OCI-LY1 (cell line): ENCODE data around the gene AP1G2.

ENCODE experiments used
- H2AFZ ChIP-seq: fragments of 200-600 bp; sonication (generic), shearing (Covaris generic); 2 replicates; pipeline ENCODE4 v1.6.0; 2014; ENCODE audit warnings: antibody characterized with exemption, mild to moderate bottlenecking, low read length
- H3F3A ChIP-seq: fragments of 200-600 bp; sonication (generic), shearing (Covaris generic); 2 replicates; pipeline ENCODE4 v1.6.0; 2014; ENCODE audit warnings: mild to moderate bottlenecking, antibody characterized with exemption, low read length, moderate library complexity; ENCODE audit not compliant: insufficient read depth
- H3K27ac ChIP-seq: fragments of 200-600 bp; sonication (generic); 2 replicates; pipeline ENCODE4 v1.5.1; 2014; ENCODE audit warnings: low read length, mixed run types, mild to moderate bottlenecking, low read depth; ENCODE audit not compliant: poor library complexity, severe bottlenecking
- H3K27me3 ChIP-seq: fragments of 200-600 bp; sonication (generic); 2 replicates; pipeline ENCODE4 v1.6.0; 2014; ENCODE audit warnings: antibody characterized with exemption, mild to moderate bottlenecking, low read length, moderate library complexity; ENCODE audit not compliant: insufficient read depth
- H3K36me3 ChIP-seq: fragments of 200-600 bp; sonication (generic); 2 replicates; pipeline ENCODE4 v1.6.1; 2014; ENCODE audit warnings: mild to moderate bottlenecking, antibody characterized with exemption, low read length, moderate library complexity, mixed read lengths; ENCODE audit not compliant: insufficient read depth
- H3K4me1 ChIP-seq: fragments of 200-600 bp; sonication (generic); 2 replicates; pipeline ENCODE4 v1.5.1; 2014; ENCODE audit warnings: mild to moderate bottlenecking, low read length, moderate library complexity; ENCODE audit not compliant: insufficient read depth, severe bottlenecking
- H3K4me2 ChIP-seq: fragments of 200-600 bp; sonication (generic), shearing (Covaris generic); 2 replicates; pipeline ENCODE4 v1.6.1; 2014; ENCODE audit warnings: low read length
- H3K4me3 ChIP-seq: fragments of 200-600 bp; sonication (generic); 2 replicates; pipeline ENCODE4 v1.5.1; 2014; ENCODE audit warnings: low read length, low read depth, mild to moderate bottlenecking, mixed read lengths; ENCODE audit not compliant: poor library complexity, severe bottlenecking
- H3K79me2 ChIP-seq: fragments of 200-600 bp; shearing (Covaris generic); 2 replicates; pipeline ENCODE4 v1.6.1; 2016; ENCODE audit warnings: mixed run types, low read length, mixed read lengths; ENCODE audit not compliant: insufficient read depth
- H3K9ac ChIP-seq: fragments of 200-600 bp; sonication (generic), shearing (Covaris generic); 2 replicates; pipeline ENCODE4 v1.6.1; 2014; ENCODE audit warnings: mild to moderate bottlenecking, low read length, mixed read lengths
- H3K9me2 ChIP-seq: fragments of 200-600 bp; sonication (generic), shearing (Covaris generic); 2 replicates; pipeline ENCODE4 v1.6.1; 2014; ENCODE audit warnings: low read depth, mild to moderate bottlenecking, low read length, mixed read lengths
- H3K9me3 ChIP-seq: fragments of 200-600 bp; shearing (Covaris generic); 2 replicates; pipeline ENCODE4 v1.6.1; 2014; ENCODE audit warnings: low read length, mixed read lengths
- H4K20me1 ChIP-seq: fragments of 200-600 bp; sonication (generic), shearing (Covaris generic); 2 replicates; pipeline ENCODE4 v1.6.0; 2016; ENCODE audit warnings: mild to moderate bottlenecking, low read length; ENCODE audit not compliant: insufficient read depth
- EZH2 ChIP-seq: fragments of 200-600 bp; sonication (generic), shearing (Covaris generic); IDR thresholded peaks from 2 replicates; pipeline ENCODE4 v1.8.0; 2017; ENCODE audit warnings: borderline replicate concordance, mixed run types, mild to moderate bottlenecking, antibody characterized with exemption, low read length, moderate library complexity, mixed read lengths
- TF ChIP-seq, protein P1 (sequence below): fragments of 200-600 bp; sonication (generic), shearing (Covaris generic); IDR thresholded peaks from 2 replicates; pipeline ENCODE4 v1.5.1; 2017; ENCODE audit warnings: mild to moderate bottlenecking, antibody characterized with exemption, low read length, moderate library complexity, mixed read lengths

The AP1G2 gene

GRCh38 chr14:23568021-23568599 is 519 bp upstream of the AP1G2 start:
- no peaks in the 10 kb centered on the region for H3K9me2 ChIP-seq
- no peaks in the 10 kb centered on the region for H3K27me3 ChIP-seq
- peaks cover 18% of the 10 kb centered on the region for H3K4me1 ChIP-seq
- peak overlapping the region; percentile 41; the same call in 1 of the 2 replicates for H2AFZ ChIP-seq
- H3K36me3 ChIP-seq: peaks cover 24% of the 10 kb centered on the region; the same call in 1 of the 2 replicates
- H3K9ac ChIP-seq: peak overlapping the region; percentile 78
- peak overlapping the region; percentile 79 for H3K4me3 ChIP-seq
- no peaks in the 10 kb centered on the region for H3F3A ChIP-seq
- H3K9me3 ChIP-seq: no peaks in the 10 kb centered on the region
- TF ChIP-seq EZH2: no peak
- TF ChIP-seq, protein P1, sequence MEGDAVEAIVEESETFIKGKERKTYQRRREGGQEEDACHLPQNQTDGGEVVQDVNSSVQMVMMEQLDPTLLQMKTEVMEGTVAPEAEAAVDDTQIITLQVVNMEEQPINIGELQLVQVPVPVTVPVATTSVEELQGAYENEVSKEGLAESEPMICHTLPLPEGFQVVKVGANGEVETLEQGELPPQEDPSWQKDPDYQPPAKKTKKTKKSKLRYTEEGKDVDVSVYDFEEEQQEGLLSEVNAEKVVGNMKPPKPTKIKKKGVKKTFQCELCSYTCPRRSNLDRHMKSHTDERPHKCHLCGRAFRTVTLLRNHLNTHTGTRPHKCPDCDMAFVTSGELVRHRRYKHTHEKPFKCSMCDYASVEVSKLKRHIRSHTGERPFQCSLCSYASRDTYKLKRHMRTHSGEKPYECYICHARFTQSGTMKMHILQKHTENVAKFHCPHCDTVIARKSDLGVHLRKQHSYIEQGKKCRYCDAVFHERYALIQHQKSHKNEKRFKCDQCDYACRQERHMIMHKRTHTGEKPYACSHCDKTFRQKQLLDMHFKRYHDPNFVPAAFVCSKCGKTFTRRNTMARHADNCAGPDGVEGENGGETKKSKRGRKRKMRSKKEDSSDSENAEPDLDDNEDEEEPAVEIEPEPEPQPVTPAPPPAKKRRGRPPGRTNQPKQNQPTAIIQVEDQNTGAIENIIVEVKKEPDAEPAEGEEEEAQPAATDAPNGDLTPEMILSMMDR: no peak
- no peaks in the 10 kb centered on the region for H4K20me1 ChIP-seq
- no peak overlapping the region for H3K27ac ChIP-seq
- H3K4me2 ChIP-seq: peak overlapping the region; percentile 84
- no peaks in the 10 kb centered on the region for H3K79me2 ChIP-seq

DNA sequence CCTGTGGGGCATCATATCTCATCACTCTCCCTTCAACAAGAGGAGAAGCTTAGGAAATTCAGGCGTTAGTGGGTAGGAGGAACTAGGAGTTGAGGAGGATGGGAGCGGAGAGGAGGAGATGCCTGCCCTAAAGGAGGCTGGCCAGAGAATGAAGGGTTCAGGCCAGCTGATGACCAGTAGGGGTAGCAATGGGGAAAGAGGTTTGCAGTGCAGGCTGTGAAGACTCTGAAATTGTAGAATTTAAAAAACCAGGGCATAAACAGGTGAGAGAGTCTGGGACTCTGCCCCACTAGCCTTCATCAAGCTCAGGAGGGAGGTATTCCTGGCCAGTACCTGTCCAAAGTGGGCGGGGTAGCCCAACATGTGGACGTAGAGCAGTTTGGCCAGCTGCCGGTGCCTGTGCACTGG is 809 bp downstream of the AP1G2 start:
- Histone ChIP-seq H3K4me2 (peak overlapping the region; percentile 84), H3K27me3 (no peaks in the 10 kb centered on the region), H3K9me2 (no peaks in the 10 kb centered on the region), H2AFZ (no peak overlapping the region), H4K20me1 (no peaks in the 10 kb centered on the region), H3K79me2 (no peaks in the 10 kb centered on the region), H3K36me3 (peaks cover 30% of the 10 kb centered on the region; the same call in 1 of the 2 replicates), H3K27ac (no peak overlapping the region), H3F3A (no peaks in the 10 kb centered on the region), H3K9ac (peak overlapping the region; percentile 78), H3K9me3 (no peaks in the 10 kb centered on the region), H3K4me3 (peak overlapping the region; percentile 79), H3K4me1 (peaks cover 18% of the 10 kb centered on the region)
- TF ChIP-seq, protein P1: peak; percentile 24; the same call in 1 of the 2 replicates
- no peak for TF ChIP-seq EZH2

DNA sequence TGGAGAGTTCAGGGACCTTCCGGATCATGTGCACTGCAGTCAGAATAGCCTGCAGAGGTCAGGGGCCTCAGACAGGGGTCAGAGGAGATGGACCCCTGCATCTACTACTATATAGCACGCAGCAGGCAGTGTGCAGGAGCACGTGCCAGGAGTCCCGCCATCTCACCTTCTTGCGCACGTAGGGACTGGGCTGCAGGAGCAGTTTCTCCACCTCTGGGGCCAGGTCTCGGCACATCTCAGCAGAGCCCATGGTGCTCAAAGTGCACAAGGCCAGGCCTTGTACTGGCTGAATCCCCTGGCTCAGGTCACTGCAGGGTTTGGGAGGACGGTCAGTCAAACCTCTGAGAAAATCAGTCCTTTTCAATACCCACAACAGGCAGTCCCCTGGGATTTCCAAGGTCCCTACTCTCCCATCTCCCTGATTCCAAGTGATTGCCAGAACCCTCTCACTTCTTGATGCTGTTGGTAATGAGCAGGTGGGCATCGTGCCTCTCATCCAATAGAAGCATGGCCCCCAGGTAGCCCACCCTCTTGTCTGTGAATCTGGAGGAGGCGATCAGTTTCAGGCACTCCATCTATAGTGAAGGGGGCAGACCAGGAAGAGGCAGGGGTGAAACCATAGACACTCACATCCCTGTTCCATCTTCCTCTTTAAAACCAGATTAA is 1.3 kb downstream of the AP1G2 start:
- H2AFZ ChIP-seq: no peak overlapping the region
- H3F3A ChIP-seq: no peaks in the 10 kb centered on the region
- H3K9me3 ChIP-seq: no peaks in the 10 kb centered on the region
- no peaks in the 10 kb centered on the region for H4K20me1 ChIP-seq
- H3K4me1 ChIP-seq: peaks cover 18% of the 10 kb centered on the region
- no peaks in the 10 kb centered on the region for H3K79me2 ChIP-seq
- TF ChIP-seq, protein P1: no peak
- TF ChIP-seq EZH2: no peak
- H3K4me3 ChIP-seq: peak overlapping the region; percentile 79
- peak overlapping the region; percentile 78 for H3K9ac ChIP-seq
- no peak overlapping the region for H3K27ac ChIP-seq
- H3K4me2 ChIP-seq: peak overlapping the region; percentile 84
- no peaks in the 10 kb centered on the region for H3K27me3 ChIP-seq
- H3K36me3 ChIP-seq: peaks cover 35% of the 10 kb centered on the region; the same call in 1 of the 2 replicates
- no peaks in the 10 kb centered on the region for H3K9me2 ChIP-seq
